GM19372 (cell line): ENCODE measurements around the gene ITPK1.
"Not testable (repeated sequence)": the region's sequence is repeated elsewhere in the genome, so short reads cannot be mapped to it uniquely, and the experiment has no call there.

Source experiments
- ATAC-seq: cut with Tn5 transposase; IDR thresholded peaks from one replicate; pipeline ENCODE4 v1.9.1; 2021; ENCODE audit warnings: mild to moderate bottlenecking, low read depth, moderate library complexity; ENCODE audit not compliant: unreplicated experiment

Gene ITPK1

GRCh38 chr14:93115821-93116675, at the start of gene ITPK1:
TSS of gene ITPK1 (minus strand) at chr14:93115925. CDS start at chr14:93115163, 762 bp downstream.
- peak; percentile 47 for ATAC-seq

- no peak for ATAC-seq
Measured at GRCh38 chr14:93163564-93163963, 47.8 kb upstream of the ITPK1 start.

DNA sequence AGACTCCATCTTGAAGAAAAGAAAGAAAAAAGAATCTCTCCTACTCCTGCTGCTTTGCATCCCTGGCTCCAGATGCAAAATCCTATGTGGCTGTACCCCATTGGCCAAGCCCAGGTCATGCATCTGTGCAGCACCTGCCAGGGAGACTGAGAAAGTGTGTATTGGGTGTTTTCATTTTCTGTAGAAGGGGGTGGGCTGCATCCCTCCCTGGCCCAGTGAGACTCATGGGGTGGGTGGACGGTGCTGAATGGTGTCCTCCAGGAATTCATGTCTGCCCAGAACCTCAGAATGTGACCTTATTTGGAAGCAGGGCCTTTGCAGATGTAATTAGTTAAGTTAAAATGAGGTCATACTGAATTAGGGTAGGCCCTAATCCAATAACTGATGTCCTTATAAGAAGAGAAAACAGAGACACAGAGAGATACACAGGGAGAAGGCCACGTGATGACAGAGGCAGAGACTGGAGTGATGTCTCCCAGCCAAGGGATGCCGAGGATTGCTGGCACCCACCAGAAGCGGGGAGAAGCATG, 45.8 kb upstream of the ITPK1 start:
- no peak for ATAC-seq

DNA sequence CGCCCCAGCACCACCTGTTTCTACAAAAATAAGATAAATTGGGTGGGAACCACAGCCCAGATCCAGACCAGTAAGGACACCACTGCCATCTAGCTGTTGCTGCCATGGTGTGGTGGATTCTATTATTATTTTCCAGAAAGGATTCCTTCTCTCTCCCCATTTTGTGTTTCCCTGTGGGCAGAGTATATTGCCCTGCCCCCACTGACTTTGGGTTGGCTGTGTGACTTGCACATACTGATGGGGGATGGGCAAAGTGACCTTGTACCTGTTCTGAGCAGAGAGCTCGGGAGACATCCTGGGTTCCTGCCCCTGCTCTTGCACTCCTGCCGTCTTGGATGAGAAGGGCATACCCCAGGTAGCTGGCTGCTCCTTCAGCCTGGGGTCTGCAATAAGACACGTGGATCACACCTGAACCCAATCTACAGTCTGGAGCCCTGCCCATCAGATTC, 44.7 kb upstream of the ITPK1 start:
- ATAC-seq = no peak

GRCh38 chr14:93159625-93160352, 44.1 kb upstream of the ITPK1 start:
- ATAC-seq = not testable (repeated sequence)

- not testable (repeated sequence) for ATAC-seq
Measured at GRCh38 chr14:93158349-93158748, 42.6 kb upstream of the ITPK1 start.

DNA sequence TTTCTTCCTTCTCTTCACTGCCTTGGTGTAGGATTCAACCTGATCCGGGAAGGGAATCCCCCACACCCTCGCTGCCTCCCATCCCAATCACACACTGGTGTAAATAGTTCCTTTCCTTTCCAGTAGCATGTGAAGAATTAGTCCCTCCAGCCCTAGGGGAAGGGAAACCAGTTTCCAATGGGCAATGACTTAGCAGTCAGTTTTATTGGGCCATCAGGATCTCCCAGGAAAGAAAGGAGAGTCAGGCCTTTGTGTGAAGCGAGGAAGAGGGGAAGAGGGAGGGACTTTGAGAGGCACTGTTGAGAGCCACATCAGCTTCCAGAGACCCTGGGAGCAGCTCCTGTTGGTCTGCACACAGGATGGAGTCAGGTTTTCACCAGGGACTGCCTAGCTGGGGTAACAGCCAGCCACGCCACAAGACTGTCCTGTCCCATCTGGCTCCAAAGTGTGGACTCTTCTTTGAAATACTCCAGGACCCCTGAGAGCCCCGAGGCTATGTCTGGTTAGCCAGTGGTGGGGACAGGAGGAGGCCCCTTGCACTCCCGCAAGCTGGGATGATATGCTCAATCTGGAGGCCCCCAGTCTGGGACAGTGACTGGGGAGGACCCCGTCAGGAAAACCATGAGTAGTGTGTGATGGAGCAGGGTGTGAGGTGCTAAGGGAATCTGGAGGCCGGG, 41.1 kb upstream of the ITPK1 start:
- no peak for ATAC-seq

GRCh38 chr14:93155667-93156066, 39.9 kb upstream of the ITPK1 start:
- no peak for ATAC-seq

GRCh38 chr14:93153121-93153520, 37.4 kb upstream of the ITPK1 start:
- ATAC-seq = no peak

DNA sequence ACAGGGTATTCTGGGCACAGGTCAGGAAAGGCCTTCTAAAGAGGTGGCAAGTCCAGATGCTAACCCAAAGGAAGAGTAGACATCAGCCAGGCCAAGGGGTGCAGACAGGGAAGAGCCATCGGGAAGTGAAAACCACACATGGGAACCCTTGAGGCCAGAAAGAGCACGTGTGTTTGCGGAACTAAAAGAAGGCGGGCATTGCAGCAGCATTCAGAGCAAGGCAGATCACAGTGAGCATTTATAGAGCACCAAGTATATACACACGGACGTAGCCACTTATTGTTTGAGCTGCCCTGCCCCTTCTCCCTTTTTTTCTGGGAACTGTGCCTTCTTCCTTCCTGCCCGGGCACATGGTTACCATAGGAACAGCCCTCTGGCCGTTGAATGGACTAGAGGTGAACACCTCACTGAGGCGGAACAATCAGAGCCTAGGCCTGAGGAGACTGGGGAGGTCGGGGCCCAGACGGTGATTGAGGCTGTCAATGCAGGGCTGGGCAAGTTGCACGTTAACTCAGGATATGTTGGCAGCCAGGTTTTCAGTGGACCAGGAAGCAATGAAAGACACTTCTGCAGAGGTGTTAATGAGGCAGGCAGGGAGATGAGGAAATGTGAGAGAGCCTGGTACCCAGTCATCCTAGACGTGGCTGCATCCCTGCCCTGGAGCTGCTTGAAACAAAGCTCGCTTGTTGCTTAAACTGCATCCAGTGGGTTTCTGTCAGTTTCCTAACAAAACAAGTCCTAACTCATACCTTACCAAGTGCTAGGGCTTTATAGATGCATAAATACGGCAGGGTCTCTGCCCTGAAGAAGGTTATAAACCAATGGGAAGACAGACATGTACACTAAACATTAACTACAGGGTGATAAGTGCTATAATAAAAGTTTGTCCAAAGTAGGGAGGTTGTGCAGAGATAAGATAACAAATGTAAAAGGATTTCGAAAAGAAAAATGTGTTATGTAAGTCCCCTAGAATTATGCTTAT, 34.8 kb upstream of the ITPK1 start:
- ATAC-seq = no peak

DNA sequence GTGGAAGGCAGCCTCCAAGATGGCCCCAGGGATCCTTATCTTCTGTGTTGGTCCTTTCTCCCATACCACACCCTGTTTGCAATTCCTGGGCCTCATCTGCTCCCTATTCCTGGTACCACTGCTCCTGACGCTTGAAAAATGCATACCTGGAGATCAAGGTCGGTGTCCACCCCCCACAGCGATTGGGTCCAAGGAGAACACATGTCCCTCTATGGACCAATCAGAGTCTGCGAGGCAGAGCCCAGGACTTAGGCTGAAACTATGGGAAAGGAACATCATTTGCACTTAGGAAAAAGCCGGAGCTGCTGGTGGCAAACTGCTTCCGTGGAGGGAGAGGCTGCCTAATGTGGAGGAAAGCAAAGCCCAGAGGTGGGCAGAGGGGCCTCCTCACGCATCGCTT, 33.3 kb upstream of the ITPK1 start:
- ATAC-seq = no peak

DNA sequence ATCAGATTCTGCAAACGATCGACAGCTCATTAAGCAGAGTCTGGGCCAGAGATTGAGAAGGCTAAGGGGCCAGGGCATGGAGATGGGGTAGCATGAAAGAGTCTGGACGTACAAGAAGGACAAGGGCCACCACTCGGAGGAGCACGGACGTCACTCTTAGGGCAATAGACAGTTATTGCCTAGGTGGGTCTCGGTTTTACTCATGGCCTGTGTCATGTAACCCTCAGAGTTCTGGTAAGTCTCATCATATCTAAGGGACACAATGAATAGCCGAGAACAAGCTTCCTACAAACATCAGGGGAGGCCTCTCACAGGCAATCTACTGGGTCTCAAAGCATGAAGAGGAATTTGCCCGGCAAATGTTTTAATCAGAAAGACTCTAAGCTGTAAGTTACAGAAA, 30.4 kb upstream of the ITPK1 start:
- ATAC-seq = no peak

- no peak for ATAC-seq
Measured at GRCh38 chr14:93142854-93143652, 27.3 kb upstream of the ITPK1 start.

DNA sequence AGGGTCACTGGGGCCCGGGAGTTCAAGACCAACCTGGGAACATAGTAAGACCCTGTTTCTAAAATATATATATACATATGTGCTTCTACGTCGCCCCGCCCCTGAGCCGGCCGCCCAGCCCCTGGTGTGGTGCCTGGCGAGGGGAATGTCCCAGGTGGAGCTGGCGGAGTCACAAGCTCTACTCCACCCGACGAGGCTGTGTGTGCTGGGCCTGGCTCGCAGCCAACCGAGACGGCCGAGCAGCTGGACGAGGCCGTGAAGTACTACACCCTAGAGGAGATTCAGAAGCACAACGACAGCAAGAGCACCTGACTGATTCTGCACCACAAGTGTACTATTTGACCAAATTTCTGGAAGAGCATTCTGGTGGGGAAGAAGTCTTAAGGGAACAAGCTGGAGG, 22.1 kb upstream of the ITPK1 start:
- no peak for ATAC-seq

GRCh38 chr14:93136508-93136907, 20.8 kb upstream of the ITPK1 start:
- not testable (repeated sequence) for ATAC-seq

- no peak for ATAC-seq
Measured at GRCh38 chr14:93136009-93136408, 20.3 kb upstream of the ITPK1 start.

GRCh38 chr14:93135399-93135798, 19.7 kb upstream of the ITPK1 start:
- ATAC-seq = no peak

DNA sequence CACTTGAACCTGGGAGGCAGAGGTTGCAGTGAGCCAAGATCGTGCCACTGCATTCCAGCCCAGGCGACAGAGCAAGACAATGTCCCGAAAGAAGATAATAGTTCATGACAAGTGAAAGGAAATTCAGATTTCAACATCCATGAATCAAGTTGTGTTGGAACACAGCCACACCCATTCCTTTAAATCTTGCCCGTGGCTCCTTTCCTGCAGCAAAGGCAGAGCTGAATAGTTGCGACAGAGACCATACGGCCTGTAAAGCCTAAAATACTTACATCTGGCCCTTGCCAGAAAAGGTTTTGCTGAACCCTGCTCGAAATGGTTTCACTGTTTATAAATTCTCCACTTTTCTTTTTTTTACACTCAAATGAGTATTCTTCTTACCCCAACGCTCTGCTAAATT, 17.7 kb upstream of the ITPK1 start:
- ATAC-seq = no peak
